ENCODE results near the gene MSRB3. TPM values are rescaled to one million over a fixed set of nuclear protein-coding genes. Genes with fewer than 3 reads are reported as not detected.

The MSRB3 gene
- total and polyA plus RNA-seq, 12 donors = 44.7 to 169 (median 119) TPM

DNA sequence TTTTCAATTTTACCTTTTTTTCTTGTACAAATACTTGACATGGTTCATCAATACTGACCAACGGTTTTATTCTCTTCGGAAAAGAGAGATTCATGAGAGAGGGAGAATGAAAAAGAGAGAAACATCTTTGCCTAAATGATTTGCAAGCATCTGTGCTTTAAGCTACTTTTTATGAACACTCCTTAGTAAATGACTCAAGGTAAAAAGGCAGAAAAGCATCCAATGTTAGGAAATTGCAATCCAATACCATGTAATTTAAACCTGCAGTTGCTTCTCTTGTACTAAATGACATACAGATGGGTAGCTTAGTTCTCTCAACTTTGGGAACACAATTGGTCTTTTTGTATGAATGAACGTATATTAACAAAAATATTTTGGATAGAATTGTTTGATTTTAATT lies 46.1 kb downstream of the MSRB3 start:
- Histone ChIP-seq H3K4me1 (peaks cover 0 to 40% (median 15%) of the 10 kb centered on the region in 9 donors), H3K27ac (no peak overlapping the region), H3K27me3 (no peaks in the 10 kb centered on the region), H3K4me3 (no peak overlapping the region), H3K9me3 (no peaks in the 10 kb centered on the region), H3K36me3 (peaks cover 0 to 13% (median 0%) of the 10 kb centered on the region in 9 donors)
- no peak for ATAC-seq
- WGBS, 2 donors = 93 to 94% methylated on average over 3 of the region's 3 CpGs
- TF ChIP-seq, protein P1, sequence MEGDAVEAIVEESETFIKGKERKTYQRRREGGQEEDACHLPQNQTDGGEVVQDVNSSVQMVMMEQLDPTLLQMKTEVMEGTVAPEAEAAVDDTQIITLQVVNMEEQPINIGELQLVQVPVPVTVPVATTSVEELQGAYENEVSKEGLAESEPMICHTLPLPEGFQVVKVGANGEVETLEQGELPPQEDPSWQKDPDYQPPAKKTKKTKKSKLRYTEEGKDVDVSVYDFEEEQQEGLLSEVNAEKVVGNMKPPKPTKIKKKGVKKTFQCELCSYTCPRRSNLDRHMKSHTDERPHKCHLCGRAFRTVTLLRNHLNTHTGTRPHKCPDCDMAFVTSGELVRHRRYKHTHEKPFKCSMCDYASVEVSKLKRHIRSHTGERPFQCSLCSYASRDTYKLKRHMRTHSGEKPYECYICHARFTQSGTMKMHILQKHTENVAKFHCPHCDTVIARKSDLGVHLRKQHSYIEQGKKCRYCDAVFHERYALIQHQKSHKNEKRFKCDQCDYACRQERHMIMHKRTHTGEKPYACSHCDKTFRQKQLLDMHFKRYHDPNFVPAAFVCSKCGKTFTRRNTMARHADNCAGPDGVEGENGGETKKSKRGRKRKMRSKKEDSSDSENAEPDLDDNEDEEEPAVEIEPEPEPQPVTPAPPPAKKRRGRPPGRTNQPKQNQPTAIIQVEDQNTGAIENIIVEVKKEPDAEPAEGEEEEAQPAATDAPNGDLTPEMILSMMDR (IDR thresholded peaks at IDR 0.05) = no peak
- no peak for DNase-seq
- intact Hi-C loops (cut with DNase I) = no loop called here

DNA sequence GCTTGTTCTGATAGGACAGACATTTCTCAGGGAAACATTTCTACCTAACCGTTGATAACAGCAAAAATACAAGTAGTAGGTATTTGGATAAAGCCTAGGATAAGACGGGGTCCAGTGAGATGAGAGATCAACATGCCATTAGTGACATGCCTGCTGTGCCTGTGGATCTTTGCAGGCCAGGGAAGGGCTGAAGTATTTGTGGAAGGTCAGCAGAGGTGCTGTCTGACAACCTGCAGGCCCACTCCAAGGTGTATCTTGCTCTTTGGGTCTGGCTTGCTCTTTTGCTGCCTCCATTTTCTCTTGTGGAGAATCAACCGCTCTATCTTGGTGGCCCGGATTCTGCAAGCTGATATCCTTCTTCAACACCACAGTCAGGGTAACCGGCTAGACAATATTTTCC lies 46.7 kb downstream of the MSRB3 start:
- ATAC-seq (peak in 2 of 8 donors; percentile 15 to 31), DNase-seq (no peak)
- TF ChIP-seq, protein P1 (IDR thresholded peaks at IDR 0.05) = no peak
- peaks cover 0 to 44% (median 20%) of the 10 kb centered on the region in 9 donors for H3K4me1 ChIP-seq
- H3K4me3 ChIP-seq = no peak overlapping the region
- H3K36me3 ChIP-seq = peaks cover 0 to 20% (median 0%) of the 10 kb centered on the region in 9 donors
- WGBS, 2 donors = 52 to 69% methylated on average over 5 of the region's 5 CpGs
- intact Hi-C loops (cut with DNase I) = no loop called here
- H3K9me3 ChIP-seq = no peaks in the 10 kb centered on the region
- no peak overlapping the region for H3K27ac ChIP-seq
- H3K27me3 ChIP-seq = no peaks in the 10 kb centered on the region

DNA sequence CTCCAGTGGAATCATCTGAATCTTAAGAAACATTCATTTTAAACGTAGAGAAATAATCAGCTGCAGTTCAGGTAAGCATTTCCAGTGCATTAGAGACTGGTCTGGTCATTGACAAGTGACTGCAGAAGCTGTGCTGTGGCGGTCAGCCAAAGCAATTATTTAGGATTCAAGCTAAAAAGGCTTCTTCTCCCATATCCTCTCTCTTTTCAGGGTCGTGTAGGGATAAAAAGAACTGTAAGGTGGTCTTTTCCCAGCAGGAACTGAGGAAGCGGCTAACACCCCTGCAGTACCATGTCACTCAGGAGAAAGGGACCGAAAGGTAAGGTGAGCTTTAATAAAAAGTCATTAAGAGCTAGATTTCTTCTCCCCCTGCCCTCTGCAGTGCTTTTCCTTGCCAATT lies 48.1 kb downstream of the MSRB3 start:
- Histone ChIP-seq H3K36me3 (peaks cover 0 to 34% (median 0%) of the 10 kb centered on the region in 9 donors), H3K4me1 (peaks cover 0 to 44% (median 20%) of the 10 kb centered on the region in 9 donors), H3K27me3 (no peaks in the 10 kb centered on the region), H3K9me3 (no peaks in the 10 kb centered on the region), H3K27ac (peak overlapping the region in 2 of 10 donors; percentile 56 to 62), H3K4me3 (no peak overlapping the region)
- 72 to 76% methylated on average over 5 of the region's 5 CpGs for WGBS, 2 donors
- ATAC-seq (no peak), DNase-seq (no peak)
- intact Hi-C loops (cut with DNase I) = loop anchor here in 1 of 10 donors (1.0 kb wide), 1 partner anchor 18 kb away; no protein-coding TSS in a partner anchor
- TF ChIP-seq, protein P1 (IDR thresholded peaks at IDR 0.05) = no peak

DNA sequence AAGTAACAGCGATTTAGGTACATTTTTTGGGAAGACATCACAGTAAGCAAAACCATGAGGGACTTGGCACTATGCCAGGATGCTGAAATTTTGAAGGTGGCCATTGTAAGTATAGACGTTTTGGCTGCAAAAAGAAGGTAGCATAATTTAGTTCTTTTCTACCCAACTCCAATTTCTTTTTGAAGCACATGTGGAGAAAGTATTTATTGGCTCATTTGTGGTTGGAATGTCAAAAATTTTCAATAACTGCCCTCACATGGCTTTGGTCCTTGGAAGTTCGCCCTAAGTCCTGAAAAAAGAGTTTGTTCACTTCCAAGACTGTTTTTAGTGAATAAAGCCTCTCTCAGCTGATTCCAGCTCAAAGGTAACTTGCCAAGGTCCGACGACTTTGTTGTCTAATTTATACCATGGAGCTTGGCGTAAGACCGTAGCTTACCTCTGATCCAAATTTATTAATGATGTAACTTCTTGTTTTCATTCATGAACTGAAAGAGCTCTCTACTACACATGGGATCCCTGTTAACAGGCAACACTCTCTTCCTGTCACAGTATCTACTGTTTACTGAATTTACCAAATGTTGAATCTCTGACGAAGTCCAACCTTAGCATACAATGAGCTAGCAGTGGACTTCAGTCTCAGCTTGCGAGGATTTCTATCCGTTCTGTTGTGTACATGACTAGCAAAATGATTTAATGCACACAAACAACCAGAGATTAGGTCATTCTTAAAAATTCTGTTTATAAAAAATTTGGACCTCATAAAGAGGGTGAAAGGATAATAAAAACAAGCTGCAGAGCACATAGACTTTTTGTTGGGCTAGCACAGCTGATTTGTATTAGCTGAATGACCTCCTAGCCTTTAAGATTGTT lies 49.0 kb downstream of the MSRB3 start:
- TF ChIP-seq, protein P1 (IDR thresholded peaks at IDR 0.05) = no peak
- DNase-seq (peak in 1 of 2 donors; percentile 10), ATAC-seq (peak in 7 of 8 donors; percentile 47 to 81 (median 59))
- WGBS, 2 donors = 51 to 54% methylated on average over 10 of the region's 10 CpGs
- Histone ChIP-seq H3K27ac (peak overlapping the region in 5 of 10 donors; percentile 13 to 62 (median 32)), H3K4me1 (peaks cover 0 to 44% (median 20%) of the 10 kb centered on the region in 9 donors), H3K4me3 (no peak overlapping the region), H3K9me3 (no peaks in the 10 kb centered on the region), H3K36me3 (peaks cover 0 to 39% (median 0%) of the 10 kb centered on the region in 9 donors), H3K27me3 (no peaks in the 10 kb centered on the region)
- intact Hi-C loops (cut with DNase I) = loop anchor here in 1 of 10 donors (1.0 kb wide), 1 partner anchor 19 kb away; no protein-coding TSS in a partner anchor
